ENCODE data around the gene TRPM3. TPM values are rescaled to one million over a fixed set of nuclear protein-coding genes. Genes with fewer than 3 reads are reported as not detected.
"Not testable (repeated sequence)": the region's sequence is repeated elsewhere in the genome, so short reads cannot be mapped to it uniquely, and the experiment has no call there.

TRPM3 gene
- total RNA-seq, 6 donors from 2014 or later, result 0.10 to 1.0 (median 0.17) TPM; not detected in 1

- ATAC-seq (ENCODE audit: low FRiP score in 2 of 2) (no peak), DNase-seq (no peak)
- no peak overlapping the region for H3K4me3 ChIP-seq
- H3K36me3 ChIP-seq, result no peaks in the 10 kb centered on the region
- H3K27ac ChIP-seq, result no peak overlapping the region
- no peaks in the 10 kb centered on the region for H3K27me3 ChIP-seq
- TF ChIP-seq POLR2AphosphoS5 (IDR thresholded peaks at IDR 0.05) (no peak), CTCF (IDR thresholded peaks at IDR 0.05) (no peak), POLR2A (IDR thresholded peaks at IDR 0.05) (no peak), EP300 (IDR thresholded peaks at IDR 0.05) (no peak)
- H3K9me3 ChIP-seq, result no peaks in the 10 kb centered on the region
- no peaks in the 10 kb centered on the region for H3K4me1 ChIP-seq
These were observed 374.7 kb downstream of the TRPM3 start for GRCh38 chr9:70746760-70747159.

GRCh38 chr9:70746316-70746715 is 375.1 kb downstream of the TRPM3 start:
- H3K27me3 ChIP-seq, result no peaks in the 10 kb centered on the region
- no peaks in the 10 kb centered on the region for H3K9me3 ChIP-seq
- no peaks in the 10 kb centered on the region for H3K36me3 ChIP-seq
- no peak overlapping the region for H3K27ac ChIP-seq
- 0 to 42% methylated on average over 1 of the region's 1 CpG for WGBS, 2 donors
- no peak for TF ChIP-seq POLR2A (IDR thresholded peaks at IDR 0.05)
- no peak for TF ChIP-seq CTCF (IDR thresholded peaks at IDR 0.05)
- TF ChIP-seq POLR2AphosphoS5 (IDR thresholded peaks at IDR 0.05), result no peak
- no peak for ATAC-seq (ENCODE audit: low FRiP score in 2 of 2)
- DNase-seq, result no peak
- no peaks in the 10 kb centered on the region for H3K4me1 ChIP-seq
- H3K4me3 ChIP-seq, result no peak overlapping the region

- no CpG with 5 or more reads among the region's 1 CpG for WGBS, 2 donors
- H3K4me1 ChIP-seq; H3K9me3 ChIP-seq; H3K27me3 ChIP-seq; ATAC-seq (ENCODE audit: low FRiP score in 2 of 2); DNase-seq; H3K27ac ChIP-seq; H3K4me3 ChIP-seq; H3K36me3 ChIP-seq: not testable (repeated sequence)
These were observed 396.6 kb downstream of the TRPM3 start for GRCh38 chr9:70724794-70725193.

- not testable (repeated sequence) for H3K36me3 ChIP-seq; ATAC-seq (ENCODE audit: low FRiP score in 2 of 2); H3K27me3 ChIP-seq; H3K27ac ChIP-seq; H3K9me3 ChIP-seq; DNase-seq; H3K4me3 ChIP-seq; H3K4me1 ChIP-seq
- WGBS, 2 donors, result no CpG with 5 or more reads among the region's 1 CpG
These were observed 397.4 kb downstream of the TRPM3 start for GRCh38 chr9:70724025-70724424.

DNA sequence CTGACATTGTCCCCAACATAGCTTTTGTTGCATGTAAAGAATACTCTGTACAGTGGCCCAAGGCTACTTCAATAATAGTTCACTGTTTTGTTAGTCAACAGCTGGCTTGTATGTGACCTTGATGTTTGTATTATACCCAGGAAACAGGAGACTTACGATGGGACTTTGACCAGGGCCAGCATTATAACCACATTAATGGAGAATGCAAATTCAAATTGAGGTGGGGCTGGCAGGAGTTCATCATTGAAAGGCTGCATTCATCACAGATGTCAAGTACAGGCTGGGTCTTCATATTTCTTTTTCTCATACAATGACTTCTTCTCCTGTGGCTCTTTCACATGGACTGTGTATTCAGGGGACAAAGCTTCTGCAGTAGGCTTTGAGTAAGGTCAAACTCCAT is 414.6 kb downstream of the TRPM3 start:
- ATAC-seq (ENCODE audit: low FRiP score in 2 of 2); H3K27ac ChIP-seq; H3K4me3 ChIP-seq; H3K9me3 ChIP-seq; H3K4me1 ChIP-seq; H3K27me3 ChIP-seq; DNase-seq; H3K36me3 ChIP-seq: not testable (repeated sequence)
- no CpG with 5 or more reads among the region's 1 CpG for WGBS, 2 donors

DNA sequence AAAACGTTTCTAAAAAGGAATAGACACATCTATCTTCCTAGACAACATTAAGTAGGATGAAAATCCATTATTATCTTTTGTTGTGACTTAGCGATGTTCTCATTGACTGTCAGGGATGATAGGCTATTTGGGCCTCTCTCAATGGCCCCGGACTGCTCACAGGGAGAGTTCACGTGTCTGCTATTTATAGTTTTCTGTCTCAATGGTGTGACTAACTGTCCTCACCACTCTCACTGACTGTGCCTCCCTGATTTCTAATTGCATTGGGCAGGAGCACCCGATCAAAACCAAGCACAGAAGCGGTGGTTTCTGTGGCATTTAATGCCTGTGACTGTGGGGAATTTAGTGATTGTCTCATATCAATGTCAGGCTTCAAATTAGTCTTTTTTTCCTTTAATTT is 420.3 kb downstream of the TRPM3 start:
- H3K9me3 ChIP-seq, result no peaks in the 10 kb centered on the region
- H3K4me1 ChIP-seq, result no peaks in the 10 kb centered on the region
- H3K27me3 ChIP-seq, result no peaks in the 10 kb centered on the region
- H3K4me3 ChIP-seq, result no peak overlapping the region
- WGBS, 2 donors, result 59 to 83% methylated on average over 6 of the region's 6 CpGs
- no peak for ATAC-seq (ENCODE audit: low FRiP score in 2 of 2)
- no peaks in the 10 kb centered on the region for H3K36me3 ChIP-seq
- DNase-seq, result no peak
- H3K27ac ChIP-seq, result no peak overlapping the region
- TF ChIP-seq CTCF (IDR thresholded peaks at IDR 0.05), result no peak
- no peak for TF ChIP-seq POLR2AphosphoS5 (IDR thresholded peaks at IDR 0.05)
- TF ChIP-seq EP300 (IDR thresholded peaks at IDR 0.05), result no peak
- TF ChIP-seq POLR2A (IDR thresholded peaks at IDR 0.05), result no peak
